Neural progenitor cell (in vitro differentiated cells): ENCODE data around the gene LHX1.

ENCODE experiments used
- CTCF ChIP-seq: fragments of 200-600 bp; sonication (generic); IDR thresholded peaks from 2 replicates; pipeline ENCODE4 v1.5.1; 2017; ENCODE audit warnings: antibody characterized with exemption, mild to moderate bottlenecking
- EZH2 ChIP-seq: fragments of 200-600 bp; sonication (generic); IDR thresholded peaks from 2 replicates; pipeline ENCODE4 v1.6.1; 2017; ENCODE audit warnings: antibody characterized with exemption, mild to moderate bottlenecking, moderate library complexity

- TF ChIP-seq CTCF = peak; percentile 19
- TF ChIP-seq EZH2 = no peak
Observed at GRCh38 chr17:36892112-36892838, 45.0 kb upstream of the LHX1 start.
